SK-N-MC (cell line): ENCODE measurements around the gene TMEM171.

Source experiments
- EZH2 ChIP-seq: fragments of 200-600 bp; sonication (generic); IDR thresholded peaks from one replicate; pipeline ENCODE4 v1.6.1; 2017; ENCODE audit warnings: antibody characterized with exemption
- FOXP2 ChIP-seq: optimal IDR thresholded peaks from 2 replicates; pipeline ENCODE3; 2011; ENCODE audit warnings: mild to moderate bottlenecking, moderate library complexity; ENCODE audit not compliant: insufficient read depth; ENCODE audit errors: extremely low read length, control extremely low read depth
- POLR2AphosphoS5 ChIP-seq: IDR thresholded peaks from 2 replicates; pipeline ENCODE4 v1.6.1; 2012; ENCODE audit warnings: mild to moderate bottlenecking, low read depth, low read length, borderline replicate concordance

DNA sequence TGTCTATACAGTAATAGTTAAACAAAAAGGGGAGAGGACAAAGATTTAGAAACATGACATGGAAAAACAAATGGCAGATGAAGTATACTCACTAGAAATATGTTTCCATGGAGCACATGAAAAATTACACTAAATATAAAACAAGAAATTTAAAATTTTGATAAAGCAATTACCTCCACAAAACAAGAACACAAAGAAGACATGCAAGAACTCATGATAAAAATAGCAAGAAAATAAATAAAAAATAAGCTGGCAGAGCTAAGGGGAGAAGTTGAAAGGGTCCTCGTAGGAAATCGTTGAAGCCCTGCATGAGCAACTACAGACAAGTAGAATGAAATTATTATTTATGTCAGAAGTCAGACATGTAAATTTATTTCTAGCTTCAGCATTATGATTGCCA is 22.6 kb upstream of the TMEM171 start:
- TF ChIP-seq POLR2AphosphoS5 (no peak), EZH2 (no peak), FOXP2 (no peak)
